Transverse colon (tissue), 4 donors: Measurements from ENCODE around the gene TEX12.

Source experiments
- CTCF ChIP-seq, 5 experiments: fragments of 200-600 bp in 3 of 5; fragments of 450-650 bp in 2 of 5; sonication (generic) in 3 of 5; IDR thresholded peaks; 1 replicate in 2 of 5; 2 replicates in 3 of 5; pipeline ENCODE4 v1.5.1; 2016 to 2017; ENCODE audit warnings: antibody characterized with exemption in 5 of 5, inconsistent platforms in 3 of 5, mild to moderate bottlenecking in 2 of 5, moderate library complexity in 1 of 5
- POLR2A ChIP-seq: fragments of 450-650 bp; IDR thresholded peaks from one replicate; pipeline ENCODE4 v1.6.1; 2016; ENCODE audit warnings: antibody characterized with exemption, mild to moderate bottlenecking, moderate library complexity
- POLR2AphosphoS5 ChIP-seq, 3 donors: sonication (generic); formaldehyde crosslinking; IDR thresholded peaks; one replicate each; pipeline ENCODE4 v1.6.1; 2016; ENCODE audit warnings: antibody characterized with exemption in 3 of 3

- TF ChIP-seq CTCF (IDR thresholded peaks at IDR 0.05), result no peak
- no peak for TF ChIP-seq POLR2A
- TF ChIP-seq POLR2AphosphoS5 (IDR thresholded peaks at IDR 0.05), result no peak
Measured at GRCh38 chr11:112160091-112160848, 6.9 kb upstream of the TEX12 start.
